ENCODE results near the gene RNF44. TPM values are rescaled to one million over a fixed set of nuclear protein-coding genes. Genes with fewer than 3 reads are reported as not detected.

The RNF44 gene
- total and polyA plus RNA-seq, 2 of the 13 experiments (the other 11 are each of a cell fraction or from before 2014, with no cell fraction given) = 9.2 to 16.8 TPM

DNA sequence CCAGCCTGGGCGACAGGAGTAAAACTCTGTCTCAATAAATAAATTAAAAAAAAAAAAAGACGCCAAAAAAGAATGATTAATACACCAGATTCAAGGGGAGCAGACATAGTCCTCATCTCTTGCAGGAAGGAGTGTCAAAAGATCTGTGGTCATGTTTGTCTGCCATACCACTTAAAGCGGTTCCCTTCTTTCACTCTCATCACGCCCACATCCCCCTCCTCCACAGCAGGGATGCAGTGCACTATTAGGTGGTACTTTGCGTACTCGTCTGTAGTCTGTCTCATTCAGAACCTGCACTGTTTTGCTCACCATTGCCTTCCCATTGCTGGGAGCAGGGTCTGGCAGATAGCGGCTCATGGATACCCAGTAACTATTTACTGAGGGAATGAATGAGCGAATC is 23.2 kb upstream of the RNF44 start:
- in situ Hi-C loops (cut with HindIII; ENCODE audit: extremely low pct_ligation_motif_present, low pct_unique_long_range_greater_than_20kb) = no loop called here
- no peak for FAIRE-seq
- no peak for ATAC-seq

DNA sequence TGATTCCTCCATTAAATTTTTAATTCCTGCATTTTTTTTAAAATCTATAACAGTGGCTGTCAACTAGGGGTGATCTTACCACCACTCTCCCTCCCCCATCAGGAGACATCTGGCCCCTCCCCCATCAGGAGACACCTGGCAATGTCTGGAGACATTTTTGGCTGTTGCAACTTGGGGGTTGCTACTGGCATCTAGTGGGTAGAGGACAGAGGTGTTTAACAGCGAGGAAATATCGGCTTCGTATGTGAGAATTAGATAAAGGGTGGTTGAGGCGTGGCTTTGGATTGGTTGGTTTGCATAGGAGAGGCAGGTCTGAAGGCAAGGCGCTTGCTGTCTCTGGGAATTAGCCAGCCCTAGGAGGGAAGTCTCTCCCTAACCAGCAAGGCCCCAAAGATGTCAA is 22.5 kb upstream of the RNF44 start:
- H3K27ac ChIP-seq (ENCODE audit: extremely low read length, insufficient read depth, low read length) = no peak overlapping the region
- ChIA-PET POLR2A (interaction anchor here (1.0 kb wide), 1 partner anchor 15 kb away, joined by 3 read pairs; no protein-coding TSS in a partner anchor), CTCF (ENCODE audit: low intra/inter-chr PET ratio, low total read pairs) (no interaction called here)
- no peaks in the 10 kb centered on the region for H3K27me3 ChIP-seq (ENCODE audit: control insufficient read depth in 1 of 2, insufficient read depth in 2 of 2, low read length in 2 of 2)
- H4K20me1 ChIP-seq (ENCODE audit: insufficient read depth, low read length) = no peaks in the 10 kb centered on the region
- no peak overlapping the region for H3K4me2 ChIP-seq (ENCODE audit: low read depth, low read length)
- in situ Hi-C loops (cut with HindIII; ENCODE audit: extremely low pct_ligation_motif_present, low pct_unique_long_range_greater_than_20kb) = no loop called here
- H3K79me2 ChIP-seq (ENCODE audit: insufficient read depth, low read length) = no peaks in the 10 kb centered on the region
- H3K4me1 ChIP-seq (ENCODE audit: insufficient read depth, low read length) = peaks cover 11% of the 10 kb centered on the region; the same call in 1 of the 2 replicates
- TF ChIP-seq, protein P1, sequence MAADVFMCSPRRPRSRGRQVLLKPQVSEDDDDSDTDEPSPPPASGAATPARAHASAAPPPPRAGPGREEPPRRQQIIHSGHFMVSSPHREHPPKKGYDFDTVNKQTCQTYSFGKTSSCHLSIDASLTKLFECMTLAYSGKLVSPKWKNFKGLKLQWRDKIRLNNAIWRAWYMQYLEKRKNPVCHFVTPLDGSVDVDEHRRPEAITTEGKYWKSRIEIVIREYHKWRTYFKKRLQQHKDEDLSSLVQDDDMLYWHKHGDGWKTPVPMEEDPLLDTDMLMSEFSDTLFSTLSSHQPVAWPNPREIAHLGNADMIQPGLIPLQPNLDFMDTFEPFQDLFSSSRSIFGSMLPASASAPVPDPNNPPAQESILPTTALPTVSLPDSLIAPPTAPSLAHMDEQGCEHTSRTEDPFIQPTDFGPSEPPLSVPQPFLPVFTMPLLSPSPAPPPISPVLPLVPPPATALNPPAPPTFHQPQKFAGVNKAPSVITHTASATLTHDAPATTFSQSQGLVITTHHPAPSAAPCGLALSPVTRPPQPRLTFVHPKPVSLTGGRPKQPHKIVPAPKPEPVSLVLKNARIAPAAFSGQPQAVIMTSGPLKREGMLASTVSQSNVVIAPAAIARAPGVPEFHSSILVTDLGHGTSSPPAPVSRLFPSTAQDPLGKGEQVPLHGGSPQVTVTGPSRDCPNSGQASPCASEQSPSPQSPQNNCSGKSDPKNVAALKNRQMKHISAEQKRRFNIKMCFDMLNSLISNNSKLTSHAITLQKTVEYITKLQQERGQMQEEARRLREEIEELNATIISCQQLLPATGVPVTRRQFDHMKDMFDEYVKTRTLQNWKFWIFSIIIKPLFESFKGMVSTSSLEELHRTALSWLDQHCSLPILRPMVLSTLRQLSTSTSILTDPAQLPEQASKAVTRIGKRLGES (CRISPR knock-in tag; IDR thresholded peaks at IDR 0.05; ENCODE audit: borderline replicate concordance) = no peak
- no peak for TF ChIP-seq KAT8 (CRISPR knock-in tag; IDR thresholded peaks at IDR 0.05)
- TF ChIP-seq, protein P2, sequence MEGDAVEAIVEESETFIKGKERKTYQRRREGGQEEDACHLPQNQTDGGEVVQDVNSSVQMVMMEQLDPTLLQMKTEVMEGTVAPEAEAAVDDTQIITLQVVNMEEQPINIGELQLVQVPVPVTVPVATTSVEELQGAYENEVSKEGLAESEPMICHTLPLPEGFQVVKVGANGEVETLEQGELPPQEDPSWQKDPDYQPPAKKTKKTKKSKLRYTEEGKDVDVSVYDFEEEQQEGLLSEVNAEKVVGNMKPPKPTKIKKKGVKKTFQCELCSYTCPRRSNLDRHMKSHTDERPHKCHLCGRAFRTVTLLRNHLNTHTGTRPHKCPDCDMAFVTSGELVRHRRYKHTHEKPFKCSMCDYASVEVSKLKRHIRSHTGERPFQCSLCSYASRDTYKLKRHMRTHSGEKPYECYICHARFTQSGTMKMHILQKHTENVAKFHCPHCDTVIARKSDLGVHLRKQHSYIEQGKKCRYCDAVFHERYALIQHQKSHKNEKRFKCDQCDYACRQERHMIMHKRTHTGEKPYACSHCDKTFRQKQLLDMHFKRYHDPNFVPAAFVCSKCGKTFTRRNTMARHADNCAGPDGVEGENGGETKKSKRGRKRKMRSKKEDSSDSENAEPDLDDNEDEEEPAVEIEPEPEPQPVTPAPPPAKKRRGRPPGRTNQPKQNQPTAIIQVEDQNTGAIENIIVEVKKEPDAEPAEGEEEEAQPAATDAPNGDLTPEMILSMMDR (CRISPR knock-in tag; IDR thresholded peaks at IDR 0.05) = 0 out of 2 replicates have a peak, but pooled peaks have one; percentile 4
- H3K36me3 ChIP-seq (replicated peaks in 1 of 2; ENCODE audit: control insufficient read depth in 1 of 2, insufficient read depth in 2 of 2, low read length in 2 of 2) = no peaks in the 10 kb centered on the region
- DNase-seq (ENCODE audit: low spot score) (no peak), FAIRE-seq (no peak), ATAC-seq (no peak)
- H3K9ac ChIP-seq (ENCODE audit: insufficient read depth, low read depth, low read length) = no peak overlapping the region
- 94% methylated on average over 5 of the region's 5 CpGs for WGBS (ENCODE audit: low lambda C conversion rate)
- H3K4me3 ChIP-seq (replicated peaks in 1 of 3; ENCODE audit: insufficient read depth in 1 of 3, low read depth in 2 of 3, low read length in 3 of 3) = no peak overlapping the region
- H3K9me3 ChIP-seq (ENCODE audit: low read length) = no peaks in the 10 kb centered on the region
- TSS peak; percentile 33 for BruUV-seq (replicated peaks)
- no peak overlapping the region for H2AFZ ChIP-seq (ENCODE audit: low read length)
- intact Hi-C loops (cut with micrococcal nuclease; ENCODE audit: unreplicated experiment) = no loop called here

More for the DNA sequence above, 23.2 kb upstream of the RNF44 start:
- intact Hi-C loops (cut with micrococcal nuclease; ENCODE audit: unreplicated experiment) = no loop called here
- H3K4me1 ChIP-seq (ENCODE audit: insufficient read depth, low read length) = peaks cover 11% of the 10 kb centered on the region; the same call in 1 of the 2 replicates
- H4K20me1 ChIP-seq (ENCODE audit: insufficient read depth, low read length) = no peaks in the 10 kb centered on the region
- H3K4me3 ChIP-seq (replicated peaks in 1 of 3; ENCODE audit: insufficient read depth in 1 of 3, low read depth in 2 of 3, low read length in 3 of 3) = no peak overlapping the region
- ChIA-PET POLR2A (no interaction called here), CTCF (ENCODE audit: low intra/inter-chr PET ratio, low total read pairs) (no interaction called here)
- no peaks in the 10 kb centered on the region for H3K36me3 ChIP-seq (replicated peaks in 1 of 2; ENCODE audit: control insufficient read depth in 1 of 2, insufficient read depth in 2 of 2, low read length in 2 of 2)
- H3K9ac ChIP-seq (ENCODE audit: insufficient read depth, low read depth, low read length) = no peak overlapping the region
- no peak for DNase-seq (ENCODE audit: low spot score)
- no peaks in the 10 kb centered on the region for H3K27me3 ChIP-seq (ENCODE audit: control insufficient read depth in 1 of 2, insufficient read depth in 2 of 2, low read length in 2 of 2)
- no peak overlapping the region for H3K4me2 ChIP-seq (ENCODE audit: low read depth, low read length)
- no peaks in the 10 kb centered on the region for H3K79me2 ChIP-seq (ENCODE audit: insufficient read depth, low read length)
- H3K27ac ChIP-seq (ENCODE audit: extremely low read length, insufficient read depth, low read length) = no peak overlapping the region
- H2AFZ ChIP-seq (ENCODE audit: low read length) = no peak overlapping the region
- TF ChIP-seq ZNF556 (CRISPR knock-in tag; IDR thresholded peaks at IDR 0.05; ENCODE audit: borderline replicate concordance) = no peak
- TF ChIP-seq XRCC5 (optimal IDR thresholded peaks at IDR 0.05; ENCODE audit: low read length) = no peak
- TF ChIP-seq HIVEP1 (CRISPR knock-in tag; IDR thresholded peaks at IDR 0.05) = no peak
- no peak for TF ChIP-seq POLR2A (IDR thresholded peaks at IDR 0.05; ENCODE audit: insufficient read depth in 1 of 2, low read depth in 2 of 2, low read length in 2 of 2)
- TF ChIP-seq HDAC1 (CRISPR knock-in tag; IDR thresholded peaks at IDR 0.05) = no peak
- no peaks in the 10 kb centered on the region for H3K9me3 ChIP-seq (ENCODE audit: low read length)
- 91% methylated on average over 8 of the region's 8 CpGs for WGBS (ENCODE audit: low lambda C conversion rate)
- no TSS peak for BruUV-seq (replicated peaks)

All from HepG2 (cell line).